GM23338 (cell line): ENCODE measurements around the gene KLHL22. TPM values are rescaled to one million over a fixed set of nuclear protein-coding genes. Genes with fewer than 3 reads are reported as not detected.

Source experiments
- ATAC-seq: fragments of 200-7000 bp; cut with Tn5 transposase; 3 replicates; pipeline ENCODE4 v1.9.1; 2020
- DNase-seq: peaks from one replicate; pipeline ENCODE4 v3.0.0-alpha.2; 2015; ENCODE audit warnings: low spot score
- H2AFZ ChIP-seq: fragments of 200-600 bp; sonication (generic); 2 replicates; pipeline ENCODE4 v1.8.0; 2016; ENCODE audit warnings: antibody characterized with exemption, mild to moderate bottlenecking, moderate library complexity
- H3F3A ChIP-seq: fragments of 200-600 bp; sonication (generic); replicated peaks from 2 replicates; pipeline ENCODE4 v1.8.0; 2017; ENCODE audit warnings: antibody characterized with exemption, mixed run types, low read depth
- H3K27ac ChIP-seq: fragments of 200-600 bp; sonication (generic); 2 replicates; pipeline ENCODE4 v1.6.1; 2016; ENCODE audit warnings: low read depth
- H3K27me3 ChIP-seq: fragments of 200-600 bp; sonication (generic); 2 replicates; pipeline ENCODE4 v1.8.0; 2016; ENCODE audit warnings: mild to moderate bottlenecking, mixed run types, moderate library complexity; ENCODE audit not compliant: insufficient read depth
- H3K36me3 ChIP-seq: fragments of 200-600 bp; sonication (generic); 2 replicates; pipeline ENCODE4 v1.8.0; 2016; ENCODE audit warnings: mild to moderate bottlenecking; ENCODE audit not compliant: insufficient read depth
- H3K4me1 ChIP-seq: fragments of 200-600 bp; sonication (generic); 2 replicates; pipeline ENCODE4 v1.8.0; 2016; ENCODE audit warnings: mild to moderate bottlenecking, moderate library complexity; ENCODE audit not compliant: insufficient read depth
- H3K4me2 ChIP-seq: fragments of 200-600 bp; sonication (generic); 2 replicates; pipeline ENCODE4 v1.7.1; 2017; ENCODE audit warnings: mixed run types
- H3K4me3 ChIP-seq: fragments of 200-600 bp; sonication (generic); 2 replicates; pipeline ENCODE4 v1.6.1; 2016; ENCODE audit warnings: mixed run types
- H3K79me2 ChIP-seq: fragments of 200-600 bp; sonication (generic); replicated peaks from 2 replicates; pipeline ENCODE4 v1.8.0; 2017; ENCODE audit warnings: mild to moderate bottlenecking; ENCODE audit not compliant: insufficient read depth
- H3K9me2 ChIP-seq: fragments of 200-600 bp; sonication (generic); 2 replicates; pipeline ENCODE4 v1.8.0; 2017; ENCODE audit not compliant: insufficient read depth
- H4K20me1 ChIP-seq: fragments of 200-600 bp; sonication (generic); replicated peaks from 2 replicates; pipeline ENCODE4 v1.8.0; 2017; ENCODE audit warnings: mild to moderate bottlenecking; ENCODE audit not compliant: insufficient read depth
- H3K27ac Mint-ChIP-seq: 2 replicates; pipeline ENCODE4 v1.8.0; 2020; ENCODE audit warnings: inconsistent platforms, mild to moderate bottlenecking, moderate library complexity, mixed read lengths
- H3K27me3 Mint-ChIP-seq: 3 replicates; pipeline ENCODE4 v1.8.0; 2022; ENCODE audit warnings: low read depth, mild to moderate bottlenecking, moderate library complexity, mixed read lengths, inconsistent platforms; ENCODE audit not compliant: insufficient read depth, poor library complexity
- H3K36me3 Mint-ChIP-seq: 3 replicates; pipeline ENCODE4 v1.8.0; 2021; ENCODE audit warnings: low read depth, mild to moderate bottlenecking, inconsistent platforms, moderate library complexity, mixed read lengths
- H3K4me1 Mint-ChIP-seq: 3 replicates; pipeline ENCODE4 v1.8.0; 2020; ENCODE audit warnings: mild to moderate bottlenecking, inconsistent platforms, mixed read lengths
- H3K4me3 Mint-ChIP-seq: 3 replicates; pipeline ENCODE4 v1.8.0; 2021; ENCODE audit warnings: moderate library complexity, mild to moderate bottlenecking, inconsistent platforms, mixed read lengths
- H3K9me3 Mint-ChIP-seq: 3 replicates; pipeline ENCODE4 v1.8.0; 2020; ENCODE audit warnings: moderate library complexity, mild to moderate bottlenecking, inconsistent platforms, mixed read lengths
- CREB1 ChIP-seq: fragments of 250-450 bp; sonication (Bioruptor Pico); IDR thresholded peaks from 2 replicates; pipeline ENCODE4 v1.5.0; 2020; ENCODE audit warnings: low read depth, mild to moderate bottlenecking, moderate library complexity
- EZH2 ChIP-seq: fragments of 200-600 bp; sonication (generic); IDR thresholded peaks from one replicate; pipeline ENCODE4 v1.8.0; 2017; ENCODE audit warnings: antibody characterized with exemption, mild to moderate bottlenecking, low read depth; ENCODE audit not compliant: unreplicated experiment
- EZH2phosphoT487 ChIP-seq: fragments of 200-600 bp; sonication (generic); IDR thresholded peaks from one replicate; pipeline ENCODE4 v1.8.1; 2018; ENCODE audit warnings: antibody characterized with exemption; ENCODE audit not compliant: unreplicated experiment
- JUNB ChIP-seq: IDR thresholded peaks from one replicate; pipeline ENCODE4 v1.6.1; 2016; ENCODE audit warnings: antibody characterized with exemption; ENCODE audit not compliant: unreplicated experiment
- NANOG ChIP-seq: IDR thresholded peaks from 2 replicates; pipeline ENCODE4 v1.6.1; 2016; ENCODE audit warnings: antibody characterized with exemption, borderline replicate concordance
- POLR2AphosphoS5 ChIP-seq: IDR thresholded peaks from 2 replicates; pipeline ENCODE4 v1.6.1; 2016; ENCODE audit warnings: antibody characterized with exemption, low read depth
- STAT1 ChIP-seq: IDR thresholded peaks from one replicate; pipeline ENCODE4 v1.6.1; 2016; ENCODE audit warnings: antibody characterized with exemption; ENCODE audit not compliant: unreplicated experiment
- ZNF114 ChIP-seq: fragments of 250-450 bp; sonication (Bioruptor Pico); IDR thresholded peaks from 2 replicates; pipeline ENCODE4 v1.5.0; 2020; ENCODE audit warnings: mild to moderate bottlenecking, moderate library complexity
- ZNF331 ChIP-seq: fragments of 250-450 bp; sonication (Bioruptor Pico); IDR thresholded peaks from 2 replicates; pipeline ENCODE4 v1.5.0; 2020; ENCODE audit warnings: low read depth, mild to moderate bottlenecking, moderate library complexity
- polyA plus RNA-seq: library from polyadenylated mRNA; unstranded; fragments of >200 nt; fragmentation: Nextera tagmentation; extraction: Ambion mirVana; gene quantifications from 2 replicates; pipeline ENCODE4 v1.2.1, GENCODE V29; 2016
- total RNA-seq: library from RNA; depleted of rRNA; stranded (reverse); fragments of >200 nt; shearing (Covaris generic); gene quantifications from 2 replicates; pipeline ENCODE4 v1.2.3, GENCODE V29; 2014
- TF ChIP-seq, protein P1 (sequence below): IDR thresholded peaks from 2 replicates; pipeline ENCODE4 v1.6.1; 2016; ENCODE audit warnings: antibody characterized with exemption
- TF ChIP-seq, protein P2 (sequence below), 2 experiments: fragments of 200-600 bp in 1 of 2; sonication (generic) in 1 of 2; conservative IDR thresholded peaks; 2 replicates each; pipeline versions ENCODE4 v1.5.1 to v1.6.1; 2016 to 2017; ENCODE audit warnings: antibody characterized with exemption in 2 of 2, low read depth in 2 of 2, mild to moderate bottlenecking in 2 of 2, moderate library complexity in 1 of 2
- TF ChIP-seq, protein P3 (sequence below): IDR thresholded peaks from one replicate; pipeline ENCODE4 v1.6.1; 2018; ENCODE audit warnings: antibody characterized with exemption; ENCODE audit not compliant: unreplicated experiment

Gene KLHL22
- total and polyA plus RNA-seq, 2 experiments from 2014 or later: 2.4 to 16.0 TPM

DNA sequence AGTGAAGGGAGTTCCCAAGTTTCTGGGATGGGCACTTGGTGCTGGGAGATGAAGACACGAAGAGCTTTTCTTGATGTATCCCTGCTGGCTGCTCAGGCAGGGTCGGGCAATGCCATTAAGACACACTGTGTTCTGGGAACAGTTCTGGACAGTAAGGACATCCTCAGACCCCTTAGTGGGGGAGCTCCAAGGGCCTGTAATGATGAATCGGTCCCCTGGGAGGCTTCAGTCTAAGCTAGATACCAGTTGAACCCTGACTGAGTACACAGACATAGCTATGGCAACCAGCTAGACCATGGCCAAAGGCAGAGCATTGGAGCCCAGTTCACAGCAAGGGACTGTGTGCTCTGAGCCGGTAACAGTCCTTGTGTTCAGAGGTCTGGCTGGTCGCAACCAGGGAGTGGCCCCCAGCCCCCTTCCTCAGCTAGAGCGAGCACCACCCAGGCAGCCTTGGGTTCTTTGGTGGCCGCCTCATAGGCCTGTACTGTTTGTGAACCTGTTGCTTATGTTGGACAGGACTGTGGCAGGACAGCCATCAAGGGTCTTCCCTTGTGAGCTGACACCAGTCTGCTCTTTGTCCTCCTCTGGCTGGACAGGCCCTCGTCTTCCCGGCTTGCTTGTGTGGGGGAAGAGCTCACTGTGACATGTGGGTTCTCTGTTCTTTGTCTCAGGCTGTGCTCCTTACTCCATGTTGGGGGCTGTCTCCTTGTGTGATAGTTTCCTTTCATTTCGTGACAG is 36.8 kb upstream of the KLHL22 start (continued):
- TF ChIP-seq, protein P1, sequence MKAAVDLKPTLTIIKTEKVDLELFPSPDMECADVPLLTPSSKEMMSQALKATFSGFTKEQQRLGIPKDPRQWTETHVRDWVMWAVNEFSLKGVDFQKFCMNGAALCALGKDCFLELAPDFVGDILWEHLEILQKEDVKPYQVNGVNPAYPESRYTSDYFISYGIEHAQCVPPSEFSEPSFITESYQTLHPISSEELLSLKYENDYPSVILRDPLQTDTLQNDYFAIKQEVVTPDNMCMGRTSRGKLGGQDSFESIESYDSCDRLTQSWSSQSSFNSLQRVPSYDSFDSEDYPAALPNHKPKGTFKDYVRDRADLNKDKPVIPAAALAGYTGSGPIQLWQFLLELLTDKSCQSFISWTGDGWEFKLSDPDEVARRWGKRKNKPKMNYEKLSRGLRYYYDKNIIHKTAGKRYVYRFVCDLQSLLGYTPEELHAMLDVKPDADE: no peak
- TF ChIP-seq, protein P2, sequence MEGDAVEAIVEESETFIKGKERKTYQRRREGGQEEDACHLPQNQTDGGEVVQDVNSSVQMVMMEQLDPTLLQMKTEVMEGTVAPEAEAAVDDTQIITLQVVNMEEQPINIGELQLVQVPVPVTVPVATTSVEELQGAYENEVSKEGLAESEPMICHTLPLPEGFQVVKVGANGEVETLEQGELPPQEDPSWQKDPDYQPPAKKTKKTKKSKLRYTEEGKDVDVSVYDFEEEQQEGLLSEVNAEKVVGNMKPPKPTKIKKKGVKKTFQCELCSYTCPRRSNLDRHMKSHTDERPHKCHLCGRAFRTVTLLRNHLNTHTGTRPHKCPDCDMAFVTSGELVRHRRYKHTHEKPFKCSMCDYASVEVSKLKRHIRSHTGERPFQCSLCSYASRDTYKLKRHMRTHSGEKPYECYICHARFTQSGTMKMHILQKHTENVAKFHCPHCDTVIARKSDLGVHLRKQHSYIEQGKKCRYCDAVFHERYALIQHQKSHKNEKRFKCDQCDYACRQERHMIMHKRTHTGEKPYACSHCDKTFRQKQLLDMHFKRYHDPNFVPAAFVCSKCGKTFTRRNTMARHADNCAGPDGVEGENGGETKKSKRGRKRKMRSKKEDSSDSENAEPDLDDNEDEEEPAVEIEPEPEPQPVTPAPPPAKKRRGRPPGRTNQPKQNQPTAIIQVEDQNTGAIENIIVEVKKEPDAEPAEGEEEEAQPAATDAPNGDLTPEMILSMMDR (conservative IDR thresholded peaks at IDR 0.05; ENCODE audit: low read depth in 2 of 2): no peak
- TF ChIP-seq CREB1 (CRISPR knock-in tag) (no peak), NANOG (no peak), EZH2 (no peak), ZNF114 (CRISPR knock-in tag) (no peak), EZH2phosphoT487 (no peak)

DNA sequence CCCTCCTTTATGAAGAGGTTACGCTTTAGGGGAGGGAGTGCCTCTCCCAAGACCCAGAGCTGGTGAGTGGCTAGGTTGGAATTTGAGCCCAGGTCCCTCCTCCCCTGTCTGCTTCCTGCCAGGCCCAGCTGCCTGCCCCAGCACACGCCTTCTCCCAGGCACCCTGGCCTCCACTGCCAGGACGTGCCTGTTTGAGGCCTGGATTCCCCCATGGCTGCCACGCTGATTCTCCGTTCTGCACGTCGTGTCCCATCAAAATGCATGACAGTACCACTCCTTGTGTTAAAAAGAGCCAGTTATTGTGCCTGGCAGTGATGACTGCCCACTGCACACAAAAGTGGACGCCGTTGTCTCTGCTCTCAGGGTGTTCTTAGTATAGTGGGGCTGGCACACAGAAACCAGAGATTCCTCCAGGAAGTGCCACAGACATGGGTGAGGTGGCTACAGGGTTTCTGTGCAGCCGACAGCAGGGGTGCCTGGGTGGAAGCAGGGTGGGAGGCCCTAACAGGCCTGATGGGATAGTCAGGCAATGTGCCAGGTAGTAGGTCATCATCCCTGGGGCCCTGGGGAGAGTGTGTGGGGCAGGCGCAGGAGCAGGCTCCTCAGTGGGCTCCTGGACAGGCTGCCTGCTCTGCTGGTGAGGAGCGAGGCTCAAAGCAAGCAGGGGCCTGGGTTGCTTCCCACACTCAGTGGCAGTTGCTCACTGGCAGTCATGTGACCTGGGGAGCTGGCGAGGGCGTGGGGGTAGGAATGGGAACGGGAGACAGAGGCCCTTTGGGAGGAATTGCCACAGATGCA is 36.0 kb upstream of the KLHL22 start:
- peaks cover 33% of the 10 kb centered on the region for H3K4me1 Mint-ChIP-seq
- peaks cover 6% of the 10 kb centered on the region for H3K27me3 Mint-ChIP-seq
- Histone ChIP-seq H3K4me1 (peaks cover 13% of the 10 kb centered on the region), H3K79me2 (peaks cover 83% of the 10 kb centered on the region), H2AFZ (no peak overlapping the region), H3K4me3 (no peak overlapping the region), H3K9me2 (no peaks in the 10 kb centered on the region), H3K27me3 (no peaks in the 10 kb centered on the region), H4K20me1 (peaks cover 11% of the 10 kb centered on the region), H3K27ac (no peak overlapping the region), H3K4me2 (no peak overlapping the region), H3K36me3 (no peaks in the 10 kb centered on the region), H3F3A (no peaks in the 10 kb centered on the region)
- H3K9me3 Mint-ChIP-seq: peaks cover 6% of the 10 kb centered on the region
- H3K27ac Mint-ChIP-seq: peak overlapping the region; percentile 76
- ATAC-seq: peak; percentile 83
- H3K36me3 Mint-ChIP-seq: peaks cover 26% of the 10 kb centered on the region
- peak; percentile 68 for DNase-seq
- H3K4me3 Mint-ChIP-seq: no peak overlapping the region
- TF ChIP-seq POLR2AphosphoS5 (no peak), EZH2 (no peak), ZNF114 (CRISPR knock-in tag) (no peak), NANOG (no peak), CREB1 (CRISPR knock-in tag) (no peak), ZNF331 (CRISPR knock-in tag) (no peak), JUNB (no peak), STAT1 (no peak), EZH2phosphoT487 (no peak)
- TF ChIP-seq, protein P1: no peak
- TF ChIP-seq, protein P3, sequence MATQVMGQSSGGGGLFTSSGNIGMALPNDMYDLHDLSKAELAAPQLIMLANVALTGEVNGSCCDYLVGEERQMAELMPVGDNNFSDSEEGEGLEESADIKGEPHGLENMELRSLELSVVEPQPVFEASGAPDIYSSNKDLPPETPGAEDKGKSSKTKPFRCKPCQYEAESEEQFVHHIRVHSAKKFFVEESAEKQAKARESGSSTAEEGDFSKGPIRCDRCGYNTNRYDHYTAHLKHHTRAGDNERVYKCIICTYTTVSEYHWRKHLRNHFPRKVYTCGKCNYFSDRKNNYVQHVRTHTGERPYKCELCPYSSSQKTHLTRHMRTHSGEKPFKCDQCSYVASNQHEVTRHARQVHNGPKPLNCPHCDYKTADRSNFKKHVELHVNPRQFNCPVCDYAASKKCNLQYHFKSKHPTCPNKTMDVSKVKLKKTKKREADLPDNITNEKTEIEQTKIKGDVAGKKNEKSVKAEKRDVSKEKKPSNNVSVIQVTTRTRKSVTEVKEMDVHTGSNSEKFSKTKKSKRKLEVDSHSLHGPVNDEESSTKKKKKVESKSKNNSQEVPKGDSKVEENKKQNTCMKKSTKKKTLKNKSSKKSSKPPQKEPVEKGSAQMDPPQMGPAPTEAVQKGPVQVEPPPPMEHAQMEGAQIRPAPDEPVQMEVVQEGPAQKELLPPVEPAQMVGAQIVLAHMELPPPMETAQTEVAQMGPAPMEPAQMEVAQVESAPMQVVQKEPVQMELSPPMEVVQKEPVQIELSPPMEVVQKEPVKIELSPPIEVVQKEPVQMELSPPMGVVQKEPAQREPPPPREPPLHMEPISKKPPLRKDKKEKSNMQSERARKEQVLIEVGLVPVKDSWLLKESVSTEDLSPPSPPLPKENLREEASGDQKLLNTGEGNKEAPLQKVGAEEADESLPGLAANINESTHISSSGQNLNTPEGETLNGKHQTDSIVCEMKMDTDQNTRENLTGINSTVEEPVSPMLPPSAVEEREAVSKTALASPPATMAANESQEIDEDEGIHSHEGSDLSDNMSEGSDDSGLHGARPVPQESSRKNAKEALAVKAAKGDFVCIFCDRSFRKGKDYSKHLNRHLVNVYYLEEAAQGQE: no peak
- TF ChIP-seq, protein P2 (conservative IDR thresholded peaks at IDR 0.05; ENCODE audit: low read depth in 2 of 2): no peak
